Hepatocyte (in vitro differentiated cells): ENCODE results near the gene DNAH7. TPM values are rescaled to one million over a fixed set of nuclear protein-coding genes. Genes with fewer than 3 reads are reported as not detected.

Experiments
- DNase-seq: peaks from one replicate; pipeline ENCODE4 v3.0.0-alpha.2; 2016; ENCODE audit warnings: low spot score
- H2AFZ ChIP-seq: fragments of 200-600 bp; sonication (generic); 2 replicates; pipeline ENCODE4 v1.6.0; 2016; ENCODE audit warnings: antibody characterized with exemption, mild to moderate bottlenecking
- H3K27ac ChIP-seq: fragments of 200-600 bp; sonication (generic); 2 replicates; pipeline ENCODE4 v1.5.1; 2016; ENCODE audit warnings: mild to moderate bottlenecking
- H3K27me3 ChIP-seq: fragments of 200-600 bp; sonication (generic); 2 replicates; pipeline ENCODE4 v1.6.1; 2016
- H3K36me3 ChIP-seq: fragments of 200-600 bp; sonication (generic); replicated peaks from 2 replicates; pipeline ENCODE4 v1.5.1; 2016; ENCODE audit warnings: low read depth; ENCODE audit not compliant: insufficient read depth
- H3K4me1 ChIP-seq: fragments of 200-600 bp; sonication (generic); 2 replicates; pipeline ENCODE4 v1.5.1; 2016; ENCODE audit warnings: mild to moderate bottlenecking, moderate library complexity; ENCODE audit not compliant: insufficient read depth
- H3K4me2 ChIP-seq: fragments of 200-600 bp; sonication (generic); 2 replicates; pipeline ENCODE4 v1.6.0; 2016
- H3K4me3 ChIP-seq: fragments of 200-600 bp; sonication (generic); 2 replicates; pipeline ENCODE4 v1.5.1; 2016; ENCODE audit warnings: mild to moderate bottlenecking
- H3K79me2 ChIP-seq: fragments of 200-600 bp; sonication (generic); 2 replicates; pipeline ENCODE4 v1.6.0; 2017; ENCODE audit warnings: mild to moderate bottlenecking
- H3K9me2 ChIP-seq: fragments of 200-600 bp; sonication (generic); replicated peaks from 2 replicates; pipeline ENCODE4 v1.6.0; 2017; ENCODE audit warnings: mild to moderate bottlenecking; ENCODE audit not compliant: insufficient read depth
- H3K9me3 ChIP-seq: fragments of 200-600 bp; sonication (generic); 2 replicates; pipeline ENCODE4 v1.5.1; 2016; ENCODE audit warnings: low read depth, mild to moderate bottlenecking
- H4K20me1 ChIP-seq: fragments of 200-600 bp; sonication (generic); 2 replicates; pipeline ENCODE4 v1.6.0; 2016; ENCODE audit warnings: mild to moderate bottlenecking; ENCODE audit not compliant: insufficient read depth, poor library complexity, severe bottlenecking
- CTCF ChIP-seq: fragments of 200-600 bp; sonication (generic); IDR thresholded peaks from 2 replicates; pipeline ENCODE4 v1.5.1; 2016; ENCODE audit warnings: antibody characterized with exemption, mild to moderate bottlenecking; ENCODE audit not compliant: poor library complexity
- EZH2 ChIP-seq: fragments of 200-600 bp; sonication (generic); IDR thresholded peaks from 2 replicates; pipeline ENCODE4 v1.6.1; 2016; ENCODE audit warnings: antibody characterized with exemption, mild to moderate bottlenecking, borderline replicate concordance
- EZH2phosphoT487 ChIP-seq: fragments of 200-600 bp; sonication (generic); IDR thresholded peaks from one replicate; pipeline ENCODE4 v1.6.1; 2018; ENCODE audit warnings: antibody characterized with exemption, mild to moderate bottlenecking, low read depth, moderate library complexity; ENCODE audit not compliant: unreplicated experiment, severe bottlenecking
- WGBS: methylation state at CpG from one replicate; pipeline ENCODE4 v1.1.6; 2016; ENCODE audit warnings: low lambda C conversion rate; ENCODE audit errors: missing lambda C conversion rate; 5-methylcytosine and 5-hydroxymethylcytosine counted together
- polyA plus RNA-seq: library from polyadenylated mRNA; unstranded; fragments of >200 nt; fragmentation: Nextera tagmentation; extraction: Ambion mirVana; gene quantifications from 2 replicates; pipeline ENCODE4 v1.2.1, GENCODE V29; 2016
- total RNA-seq: library from RNA; depleted of rRNA; stranded (reverse); fragments of >200 nt; gene quantifications from 2 replicates; pipeline ENCODE4 v1.2.3, GENCODE V29; 2014

DNAH7 gene
- total and polyA plus RNA-seq, 2 experiments from 2014 or later: 0.29 to 1.2 TPM

- WGBS: 85% methylated on average over 4 of the region's 4 CpGs
Observed at GRCh38 chr2:195863564-195863963, 205.1 kb downstream of the DNAH7 start.

GRCh38 chr2:195863121-195863520, 205.5 kb downstream of the DNAH7 start:
- Histone ChIP-seq H3K79me2 (no peaks in the 10 kb centered on the region), H3K4me2 (no peak overlapping the region), H3K9me2 (no peaks in the 10 kb centered on the region), H3K9me3 (no peaks in the 10 kb centered on the region), H2AFZ (no peak overlapping the region), H4K20me1 (no peaks in the 10 kb centered on the region), H3K36me3 (no peaks in the 10 kb centered on the region), H3K27ac (no peak overlapping the region), H3K4me3 (no peak overlapping the region), H3K4me1 (no peaks in the 10 kb centered on the region), H3K27me3 (no peaks in the 10 kb centered on the region)
- TF ChIP-seq EZH2 (no peak), CTCF (no peak), EZH2phosphoT487 (no peak)
- no peak for DNase-seq
- WGBS: 79% methylated on average over 3 of the region's 3 CpGs

More at GRCh38 chr2:195863564-195863963, 205.1 kb downstream of the DNAH7 start:
- H3K27me3 ChIP-seq: no peaks in the 10 kb centered on the region
- H4K20me1 ChIP-seq: no peaks in the 10 kb centered on the region
- no peaks in the 10 kb centered on the region for H3K9me3 ChIP-seq
- no peak overlapping the region for H3K4me3 ChIP-seq
- no peaks in the 10 kb centered on the region for H3K79me2 ChIP-seq
- no peak overlapping the region for H3K4me2 ChIP-seq
- no peak overlapping the region for H2AFZ ChIP-seq
- no peaks in the 10 kb centered on the region for H3K9me2 ChIP-seq
- no peaks in the 10 kb centered on the region for H3K4me1 ChIP-seq
- no peaks in the 10 kb centered on the region for H3K36me3 ChIP-seq
- no peak for DNase-seq
- H3K27ac ChIP-seq: no peak overlapping the region
- TF ChIP-seq CTCF (no peak), EZH2 (no peak), EZH2phosphoT487 (no peak)

- Histone ChIP-seq H3K27me3 (no peaks in the 10 kb centered on the region), H3K9me3 (no peaks in the 10 kb centered on the region), H3K4me3 (no peak overlapping the region), H3K27ac (no peak overlapping the region), H4K20me1 (no peaks in the 10 kb centered on the region), H3K79me2 (no peaks in the 10 kb centered on the region), H3K36me3 (no peaks in the 10 kb centered on the region), H2AFZ (no peak overlapping the region), H3K4me1 (no peaks in the 10 kb centered on the region), H3K4me2 (no peak overlapping the region), H3K9me2 (no peaks in the 10 kb centered on the region)
- DNase-seq: no peak
- TF ChIP-seq CTCF: no peak
- TF ChIP-seq EZH2phosphoT487: no peak
- TF ChIP-seq EZH2: no peak
- WGBS: 85% methylated on average over 5 of the region's 5 CpGs
Observed at GRCh38 chr2:195861821-195862220, 206.8 kb downstream of the DNAH7 start.

- TF ChIP-seq CTCF (no peak), EZH2phosphoT487 (no peak), EZH2 (no peak)
- no peak overlapping the region for H2AFZ ChIP-seq
- no peaks in the 10 kb centered on the region for H3K36me3 ChIP-seq
- no peaks in the 10 kb centered on the region for H3K79me2 ChIP-seq
- H3K27ac ChIP-seq: no peak overlapping the region
- H3K4me3 ChIP-seq: no peak overlapping the region
- H3K4me2 ChIP-seq: no peak overlapping the region
- H3K9me2 ChIP-seq: no peaks in the 10 kb centered on the region
- no peaks in the 10 kb centered on the region for H3K4me1 ChIP-seq
- WGBS: 87% methylated on average over 2 of the region's 2 CpGs
- no peaks in the 10 kb centered on the region for H3K9me3 ChIP-seq
- no peaks in the 10 kb centered on the region for H3K27me3 ChIP-seq
- H4K20me1 ChIP-seq: no peaks in the 10 kb centered on the region
- no peak for DNase-seq
Observed at GRCh38 chr2:195859513-195859912, 209.1 kb downstream of the DNAH7 start.
